Measurements from ENCODE around the gene CTBP2. TPM values are rescaled to one million over a fixed set of nuclear protein-coding genes. Genes with fewer than 3 reads are reported as not detected.

The CTBP2 gene
- total RNA-seq, 1 experiment from 2014 or later, result 125 TPM

DNA sequence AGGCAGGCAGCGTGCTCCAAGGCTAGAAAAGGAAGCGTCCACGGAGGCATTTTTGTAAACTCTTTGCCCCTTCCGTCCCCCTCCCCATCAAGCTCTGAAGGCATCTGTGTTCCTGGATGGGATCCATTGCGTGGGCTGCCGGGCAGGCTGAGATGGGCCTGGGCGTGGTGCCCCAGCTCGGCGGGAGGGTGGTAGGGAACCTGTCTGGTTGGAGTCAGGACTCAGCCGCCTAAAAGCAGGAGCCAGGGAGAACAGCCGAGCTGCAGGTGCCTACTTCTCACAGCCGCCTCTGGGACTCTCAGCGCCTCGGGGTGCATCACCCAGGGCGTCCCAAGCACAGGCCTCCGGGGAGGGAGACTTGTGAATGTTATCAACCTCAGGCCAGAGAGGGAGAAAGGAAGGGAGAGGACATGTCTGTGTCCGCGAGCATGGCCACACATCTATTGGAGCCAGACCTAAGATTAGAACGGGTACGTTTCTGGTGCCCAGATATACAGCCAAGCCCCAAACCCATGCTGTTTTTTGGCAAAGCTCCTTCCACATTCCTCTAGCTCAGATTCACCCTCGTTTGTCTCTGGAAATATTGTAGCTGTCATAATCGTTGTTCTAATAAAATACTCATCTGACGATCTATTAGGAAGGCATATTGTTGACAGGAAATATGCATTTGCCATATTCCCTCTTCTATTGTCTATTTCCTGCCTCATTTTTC lies 48.6 kb upstream of the CTBP2 start:
- ChIA-PET POLR2A (no interaction called here), CTCF (no interaction called here)
- TF ChIP-seq, protein P1, sequence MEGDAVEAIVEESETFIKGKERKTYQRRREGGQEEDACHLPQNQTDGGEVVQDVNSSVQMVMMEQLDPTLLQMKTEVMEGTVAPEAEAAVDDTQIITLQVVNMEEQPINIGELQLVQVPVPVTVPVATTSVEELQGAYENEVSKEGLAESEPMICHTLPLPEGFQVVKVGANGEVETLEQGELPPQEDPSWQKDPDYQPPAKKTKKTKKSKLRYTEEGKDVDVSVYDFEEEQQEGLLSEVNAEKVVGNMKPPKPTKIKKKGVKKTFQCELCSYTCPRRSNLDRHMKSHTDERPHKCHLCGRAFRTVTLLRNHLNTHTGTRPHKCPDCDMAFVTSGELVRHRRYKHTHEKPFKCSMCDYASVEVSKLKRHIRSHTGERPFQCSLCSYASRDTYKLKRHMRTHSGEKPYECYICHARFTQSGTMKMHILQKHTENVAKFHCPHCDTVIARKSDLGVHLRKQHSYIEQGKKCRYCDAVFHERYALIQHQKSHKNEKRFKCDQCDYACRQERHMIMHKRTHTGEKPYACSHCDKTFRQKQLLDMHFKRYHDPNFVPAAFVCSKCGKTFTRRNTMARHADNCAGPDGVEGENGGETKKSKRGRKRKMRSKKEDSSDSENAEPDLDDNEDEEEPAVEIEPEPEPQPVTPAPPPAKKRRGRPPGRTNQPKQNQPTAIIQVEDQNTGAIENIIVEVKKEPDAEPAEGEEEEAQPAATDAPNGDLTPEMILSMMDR (IDR thresholded peaks at IDR 0.05), result no peak
- no peak for TF ChIP-seq POLR2AphosphoS5 (IDR thresholded peaks at IDR 0.05; ENCODE audit: low read depth, low read length)
- no peak for TF ChIP-seq SIN3A (IDR thresholded peaks at IDR 0.05; ENCODE audit: borderline replicate concordance, insufficient read depth, low read depth, low read length)
- no peak for TF ChIP-seq TCF7L2 (IDR thresholded peaks at IDR 0.05; ENCODE audit: low read depth, low read length)
- TF ChIP-seq, protein P2, sequence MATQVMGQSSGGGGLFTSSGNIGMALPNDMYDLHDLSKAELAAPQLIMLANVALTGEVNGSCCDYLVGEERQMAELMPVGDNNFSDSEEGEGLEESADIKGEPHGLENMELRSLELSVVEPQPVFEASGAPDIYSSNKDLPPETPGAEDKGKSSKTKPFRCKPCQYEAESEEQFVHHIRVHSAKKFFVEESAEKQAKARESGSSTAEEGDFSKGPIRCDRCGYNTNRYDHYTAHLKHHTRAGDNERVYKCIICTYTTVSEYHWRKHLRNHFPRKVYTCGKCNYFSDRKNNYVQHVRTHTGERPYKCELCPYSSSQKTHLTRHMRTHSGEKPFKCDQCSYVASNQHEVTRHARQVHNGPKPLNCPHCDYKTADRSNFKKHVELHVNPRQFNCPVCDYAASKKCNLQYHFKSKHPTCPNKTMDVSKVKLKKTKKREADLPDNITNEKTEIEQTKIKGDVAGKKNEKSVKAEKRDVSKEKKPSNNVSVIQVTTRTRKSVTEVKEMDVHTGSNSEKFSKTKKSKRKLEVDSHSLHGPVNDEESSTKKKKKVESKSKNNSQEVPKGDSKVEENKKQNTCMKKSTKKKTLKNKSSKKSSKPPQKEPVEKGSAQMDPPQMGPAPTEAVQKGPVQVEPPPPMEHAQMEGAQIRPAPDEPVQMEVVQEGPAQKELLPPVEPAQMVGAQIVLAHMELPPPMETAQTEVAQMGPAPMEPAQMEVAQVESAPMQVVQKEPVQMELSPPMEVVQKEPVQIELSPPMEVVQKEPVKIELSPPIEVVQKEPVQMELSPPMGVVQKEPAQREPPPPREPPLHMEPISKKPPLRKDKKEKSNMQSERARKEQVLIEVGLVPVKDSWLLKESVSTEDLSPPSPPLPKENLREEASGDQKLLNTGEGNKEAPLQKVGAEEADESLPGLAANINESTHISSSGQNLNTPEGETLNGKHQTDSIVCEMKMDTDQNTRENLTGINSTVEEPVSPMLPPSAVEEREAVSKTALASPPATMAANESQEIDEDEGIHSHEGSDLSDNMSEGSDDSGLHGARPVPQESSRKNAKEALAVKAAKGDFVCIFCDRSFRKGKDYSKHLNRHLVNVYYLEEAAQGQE (IDR thresholded peaks at IDR 0.05; ENCODE audit: insufficient read depth in 1 of 2, low read depth in 2 of 2, low read length in 1 of 2), result no peak
- no peaks in the 10 kb centered on the region for H3K27me3 ChIP-seq (ENCODE audit: control insufficient read depth, insufficient read depth, low read length)
- no peak for ATAC-seq
- no peak overlapping the region for H3K4me3 ChIP-seq (ENCODE audit: low read depth in 2 of 2, low read length in 2 of 2)
- no peak for DNase-seq (ENCODE audit: low read depth, low spot score)
- in situ Hi-C loops (cut with HindIII; ENCODE audit: low pct_unique_long_range_greater_than_20kb, low sequenced_read_pairs), result no loop called here
- H3K9me3 ChIP-seq (ENCODE audit: control insufficient read depth, insufficient read depth, low read depth, low read length), result no peaks in the 10 kb centered on the region
- intact Hi-C loops (cut with micrococcal nuclease; ENCODE audit: unreplicated experiment), result no loop called here
- H3K27ac ChIP-seq (ENCODE audit: low read length), result no peak overlapping the region
- no TSS peak for BruUV-seq (replicated peaks)
- H3K4me1 ChIP-seq (ENCODE audit: control insufficient read depth, insufficient read depth, low read length), result no peaks in the 10 kb centered on the region
- H3K36me3 ChIP-seq (ENCODE audit: control insufficient read depth, insufficient read depth, low read length), result no peaks in the 10 kb centered on the region

DNA sequence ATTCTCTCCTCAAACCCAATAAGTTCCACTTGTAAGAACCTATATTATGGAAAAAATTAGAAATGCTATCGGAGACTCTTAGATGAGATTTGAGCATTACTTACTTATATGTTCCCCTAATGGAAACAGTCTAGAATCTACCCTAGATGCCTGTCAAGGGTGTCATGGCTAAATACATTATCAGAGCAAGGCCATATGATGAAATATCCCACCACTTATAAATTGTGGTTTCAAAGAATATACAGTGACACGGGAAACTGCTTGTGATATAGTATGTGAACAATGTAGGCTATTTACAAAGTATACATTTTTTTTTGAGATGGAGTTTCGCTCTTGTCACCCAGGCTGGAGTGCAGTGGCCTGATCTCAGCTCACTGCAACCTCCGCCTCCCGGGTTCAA lies 46.3 kb upstream of the CTBP2 start:
- no peak overlapping the region for H3K4me3 ChIP-seq (ENCODE audit: low read depth in 2 of 2, low read length in 2 of 2)
- ChIA-PET CTCF (no interaction called here), POLR2A (no interaction called here)
- H3K27me3 ChIP-seq (ENCODE audit: control insufficient read depth, insufficient read depth, low read length), result no peaks in the 10 kb centered on the region
- DNase-seq (ENCODE audit: low read depth, low spot score) (no peak), ATAC-seq (no peak)
- BruUV-seq (replicated peaks), result no TSS peak
- H3K4me1 ChIP-seq (ENCODE audit: control insufficient read depth, insufficient read depth, low read length), result no peaks in the 10 kb centered on the region
- in situ Hi-C loops (cut with HindIII; ENCODE audit: low pct_unique_long_range_greater_than_20kb, low sequenced_read_pairs), result no loop called here
- TF ChIP-seq SIN3A (IDR thresholded peaks at IDR 0.05; ENCODE audit: borderline replicate concordance, insufficient read depth, low read depth, low read length), result no peak
- TF ChIP-seq, protein P2 (IDR thresholded peaks at IDR 0.05; ENCODE audit: insufficient read depth in 1 of 2, low read depth in 2 of 2, low read length in 1 of 2), result no peak
- TF ChIP-seq TCF7L2 (IDR thresholded peaks at IDR 0.05; ENCODE audit: low read depth, low read length), result no peak
- no peak for TF ChIP-seq POLR2AphosphoS5 (IDR thresholded peaks at IDR 0.05; ENCODE audit: low read depth, low read length)
- TF ChIP-seq, protein P1 (IDR thresholded peaks at IDR 0.05), result no peak
- intact Hi-C loops (cut with micrococcal nuclease; ENCODE audit: unreplicated experiment), result no loop called here
- H3K36me3 ChIP-seq (ENCODE audit: control insufficient read depth, insufficient read depth, low read length), result no peaks in the 10 kb centered on the region
- no peak overlapping the region for H3K27ac ChIP-seq (ENCODE audit: low read length)
- no peaks in the 10 kb centered on the region for H3K9me3 ChIP-seq (ENCODE audit: control insufficient read depth, insufficient read depth, low read depth, low read length)

All from Panc1 (cell line).